HG03280 (cell line): ENCODE measurements around the gene INSIG1.

Source experiments
- ATAC-seq: cut with Tn5 transposase; IDR thresholded peaks from one replicate; pipeline ENCODE4 v1.9.1; 2021; ENCODE audit warnings: mild to moderate bottlenecking, moderate library complexity; ENCODE audit not compliant: unreplicated experiment

Gene INSIG1

GRCh38 chr7:155299535-155300202 is 2.0 kb downstream of the INSIG1 start:
- no peak for ATAC-seq

- ATAC-seq: no peak
Observed at GRCh38 chr7:155300641-155301452, 3.2 kb downstream of the INSIG1 start.

- no peak for ATAC-seq
Observed at GRCh38 chr7:155303039-155303593, 5.4 kb downstream of the INSIG1 start.

GRCh38 chr7:155303897-155304296 is 6.2 kb downstream of the INSIG1 start:
- ATAC-seq: no peak

- ATAC-seq: no peak
Observed at GRCh38 chr7:155305231-155305904, 7.7 kb downstream of the INSIG1 start.

GRCh38 chr7:155306673-155307470 is 9.2 kb downstream of the INSIG1 start:
- ATAC-seq: no peak

- ATAC-seq: no peak
Observed at GRCh38 chr7:155308330-155309020, 10.8 kb downstream of the INSIG1 start.

- ATAC-seq: no peak
Observed at GRCh38 chr7:155309021-155309338, 11.3 kb downstream of the INSIG1 start.

GRCh38 chr7:155310425-155311114 is 12.9 kb downstream of the INSIG1 start:
- ATAC-seq: no peak

- ATAC-seq: no peak
Observed at GRCh38 chr7:155311826-155312537, 14.3 kb downstream of the INSIG1 start.

- no peak for ATAC-seq
Observed at GRCh38 chr7:155312633-155313032, 15.0 kb downstream of the INSIG1 start.

- no peak for ATAC-seq
Observed at GRCh38 chr7:155313096-155313495, 15.4 kb downstream of the INSIG1 start.

- no peak for ATAC-seq
Observed at GRCh38 chr7:155315977-155316376, 18.3 kb downstream of the INSIG1 start.

- ATAC-seq: no peak
Observed at GRCh38 chr7:155316427-155317113, 18.9 kb downstream of the INSIG1 start.

- ATAC-seq: no peak
Observed at GRCh38 chr7:155317114-155317434, 19.4 kb downstream of the INSIG1 start.

- no peak for ATAC-seq
Observed at GRCh38 chr7:155318245-155318644, 20.6 kb downstream of the INSIG1 start.

GRCh38 chr7:155322530-155322929 is 24.9 kb downstream of the INSIG1 start:
- no peak for ATAC-seq

GRCh38 chr7:155323001-155323638 is 25.4 kb downstream of the INSIG1 start:
- no peak for ATAC-seq
